Liver (tissue), 3 donors: Measurements from ENCODE around the gene CNMD.

Experiments
- FOXA1 ChIP-seq: IDR thresholded peaks from 2 replicates; pipeline ENCODE4 v1.6.1; 2016; ENCODE audit warnings: antibody characterized with exemption
- GABPA ChIP-seq, 2 donors: IDR thresholded peaks in 1 of 2; conservative IDR thresholded peaks in 1 of 2; 2 replicates each; pipeline ENCODE4 v1.6.1; 2016; ENCODE audit warnings: antibody characterized with exemption in 2 of 2, mild to moderate bottlenecking in 1 of 2, moderate library complexity in 1 of 2
- HNF4A ChIP-seq, 2 donors: conservative IDR thresholded peaks; 2 replicates each; pipeline ENCODE4 v1.6.1; 2016; ENCODE audit warnings: antibody characterized with exemption in 2 of 2, mild to moderate bottlenecking in 2 of 2
- JUND ChIP-seq, 2 donors: IDR thresholded peaks; 2 replicates each; pipeline ENCODE4 v1.6.1; 2016; ENCODE audit warnings: antibody characterized with exemption in 2 of 2
- NR2F2 ChIP-seq: IDR thresholded peaks from 2 replicates; pipeline ENCODE4 v1.6.1; 2016; ENCODE audit warnings: antibody characterized with exemption
- RAD21 ChIP-seq, 2 donors: IDR thresholded peaks; 2 replicates each; pipeline ENCODE4 v1.6.1; 2016; ENCODE audit warnings: antibody characterized with exemption in 2 of 2, mild to moderate bottlenecking in 2 of 2
- SP1 ChIP-seq: IDR thresholded peaks from 2 replicates; pipeline ENCODE4 v1.6.1; 2018; ENCODE audit warnings: antibody characterized with exemption, mild to moderate bottlenecking
- TAF1 ChIP-seq: conservative IDR thresholded peaks from 2 replicates; pipeline ENCODE4 v1.6.1; 2016; ENCODE audit warnings: antibody characterized with exemption, mild to moderate bottlenecking
- YY1 ChIP-seq: IDR thresholded peaks from 2 replicates; pipeline ENCODE4 v1.6.1; 2016; ENCODE audit warnings: antibody characterized with exemption, mild to moderate bottlenecking
- TF ChIP-seq, protein P1 (sequence below): IDR thresholded peaks from 2 replicates; pipeline ENCODE4 v1.6.1; 2016; ENCODE audit warnings: antibody characterized with exemption
- TF ChIP-seq, protein P2 (sequence below): fragments of 150-350 bp; IDR thresholded peaks from 2 replicates; pipeline ENCODE4 v1.5.1; 2017; ENCODE audit warnings: improper control_type of control experiment, low read depth, low read length; ENCODE audit not compliant: missing input control
- TF ChIP-seq, protein P3 (sequence below): IDR thresholded peaks from 2 replicates; pipeline ENCODE4 v1.6.1; 2016; ENCODE audit warnings: antibody characterized with exemption, mild to moderate bottlenecking
- TF ChIP-seq, protein P4 (sequence below): IDR thresholded peaks from 2 replicates; pipeline ENCODE4 v1.6.1; 2016; ENCODE audit warnings: antibody characterized with exemption
- donor health status: healthy.
- donor health status: healthy.

DNA sequence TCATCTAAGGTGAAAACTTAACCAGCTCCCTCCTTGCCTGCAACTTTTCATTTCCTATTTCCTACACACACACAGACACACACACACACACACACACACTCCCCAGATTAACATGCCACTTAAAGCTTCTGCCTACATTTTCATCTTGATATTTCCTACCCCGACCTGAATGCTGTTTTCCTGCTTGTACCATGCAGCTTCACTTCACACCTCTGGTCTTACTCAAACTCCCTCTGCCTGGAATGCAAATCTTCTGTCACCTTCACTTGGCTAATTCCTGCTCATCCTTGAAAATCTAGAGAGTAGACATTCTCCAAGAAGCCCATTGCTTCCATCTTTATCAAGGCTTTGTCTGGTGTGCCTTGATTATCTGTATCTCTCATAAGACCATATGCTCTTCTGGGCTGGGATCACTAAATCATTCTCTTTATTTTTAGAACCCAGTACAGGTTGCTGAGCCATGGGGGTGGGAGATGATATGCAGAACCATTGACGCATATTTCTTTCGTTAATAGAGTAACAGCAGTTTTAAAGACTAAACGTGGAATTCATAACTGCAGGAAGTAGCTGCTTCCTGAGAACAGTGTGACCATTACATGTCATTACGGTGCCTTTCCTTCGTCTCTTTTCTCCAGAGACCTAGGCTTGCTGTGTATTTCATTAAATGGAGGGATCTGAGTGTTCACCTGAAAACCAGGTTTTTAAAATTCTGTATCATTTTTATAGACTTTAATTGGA, 37.7 kb downstream of the CNMD start:
- TF ChIP-seq RAD21 (IDR thresholded peaks at IDR 0.05): no peak
- TF ChIP-seq, protein P1, sequence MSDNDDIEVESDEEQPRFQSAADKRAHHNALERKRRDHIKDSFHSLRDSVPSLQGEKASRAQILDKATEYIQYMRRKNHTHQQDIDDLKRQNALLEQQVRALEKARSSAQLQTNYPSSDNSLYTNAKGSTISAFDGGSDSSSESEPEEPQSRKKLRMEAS: no peak
- TF ChIP-seq, protein P2, sequence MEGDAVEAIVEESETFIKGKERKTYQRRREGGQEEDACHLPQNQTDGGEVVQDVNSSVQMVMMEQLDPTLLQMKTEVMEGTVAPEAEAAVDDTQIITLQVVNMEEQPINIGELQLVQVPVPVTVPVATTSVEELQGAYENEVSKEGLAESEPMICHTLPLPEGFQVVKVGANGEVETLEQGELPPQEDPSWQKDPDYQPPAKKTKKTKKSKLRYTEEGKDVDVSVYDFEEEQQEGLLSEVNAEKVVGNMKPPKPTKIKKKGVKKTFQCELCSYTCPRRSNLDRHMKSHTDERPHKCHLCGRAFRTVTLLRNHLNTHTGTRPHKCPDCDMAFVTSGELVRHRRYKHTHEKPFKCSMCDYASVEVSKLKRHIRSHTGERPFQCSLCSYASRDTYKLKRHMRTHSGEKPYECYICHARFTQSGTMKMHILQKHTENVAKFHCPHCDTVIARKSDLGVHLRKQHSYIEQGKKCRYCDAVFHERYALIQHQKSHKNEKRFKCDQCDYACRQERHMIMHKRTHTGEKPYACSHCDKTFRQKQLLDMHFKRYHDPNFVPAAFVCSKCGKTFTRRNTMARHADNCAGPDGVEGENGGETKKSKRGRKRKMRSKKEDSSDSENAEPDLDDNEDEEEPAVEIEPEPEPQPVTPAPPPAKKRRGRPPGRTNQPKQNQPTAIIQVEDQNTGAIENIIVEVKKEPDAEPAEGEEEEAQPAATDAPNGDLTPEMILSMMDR: no peak
- TF ChIP-seq YY1: no peak
- TF ChIP-seq NR2F2: no peak
- TF ChIP-seq, protein P3, sequence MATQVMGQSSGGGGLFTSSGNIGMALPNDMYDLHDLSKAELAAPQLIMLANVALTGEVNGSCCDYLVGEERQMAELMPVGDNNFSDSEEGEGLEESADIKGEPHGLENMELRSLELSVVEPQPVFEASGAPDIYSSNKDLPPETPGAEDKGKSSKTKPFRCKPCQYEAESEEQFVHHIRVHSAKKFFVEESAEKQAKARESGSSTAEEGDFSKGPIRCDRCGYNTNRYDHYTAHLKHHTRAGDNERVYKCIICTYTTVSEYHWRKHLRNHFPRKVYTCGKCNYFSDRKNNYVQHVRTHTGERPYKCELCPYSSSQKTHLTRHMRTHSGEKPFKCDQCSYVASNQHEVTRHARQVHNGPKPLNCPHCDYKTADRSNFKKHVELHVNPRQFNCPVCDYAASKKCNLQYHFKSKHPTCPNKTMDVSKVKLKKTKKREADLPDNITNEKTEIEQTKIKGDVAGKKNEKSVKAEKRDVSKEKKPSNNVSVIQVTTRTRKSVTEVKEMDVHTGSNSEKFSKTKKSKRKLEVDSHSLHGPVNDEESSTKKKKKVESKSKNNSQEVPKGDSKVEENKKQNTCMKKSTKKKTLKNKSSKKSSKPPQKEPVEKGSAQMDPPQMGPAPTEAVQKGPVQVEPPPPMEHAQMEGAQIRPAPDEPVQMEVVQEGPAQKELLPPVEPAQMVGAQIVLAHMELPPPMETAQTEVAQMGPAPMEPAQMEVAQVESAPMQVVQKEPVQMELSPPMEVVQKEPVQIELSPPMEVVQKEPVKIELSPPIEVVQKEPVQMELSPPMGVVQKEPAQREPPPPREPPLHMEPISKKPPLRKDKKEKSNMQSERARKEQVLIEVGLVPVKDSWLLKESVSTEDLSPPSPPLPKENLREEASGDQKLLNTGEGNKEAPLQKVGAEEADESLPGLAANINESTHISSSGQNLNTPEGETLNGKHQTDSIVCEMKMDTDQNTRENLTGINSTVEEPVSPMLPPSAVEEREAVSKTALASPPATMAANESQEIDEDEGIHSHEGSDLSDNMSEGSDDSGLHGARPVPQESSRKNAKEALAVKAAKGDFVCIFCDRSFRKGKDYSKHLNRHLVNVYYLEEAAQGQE: no peak
- no peak for TF ChIP-seq GABPA (IDR thresholded peaks at IDR 0.05 in 1 of 2, conservative IDR thresholded peaks at IDR 0.05 in 1 of 2)
- TF ChIP-seq HNF4A (conservative IDR thresholded peaks at IDR 0.05): no peak
- TF ChIP-seq, protein P4, sequence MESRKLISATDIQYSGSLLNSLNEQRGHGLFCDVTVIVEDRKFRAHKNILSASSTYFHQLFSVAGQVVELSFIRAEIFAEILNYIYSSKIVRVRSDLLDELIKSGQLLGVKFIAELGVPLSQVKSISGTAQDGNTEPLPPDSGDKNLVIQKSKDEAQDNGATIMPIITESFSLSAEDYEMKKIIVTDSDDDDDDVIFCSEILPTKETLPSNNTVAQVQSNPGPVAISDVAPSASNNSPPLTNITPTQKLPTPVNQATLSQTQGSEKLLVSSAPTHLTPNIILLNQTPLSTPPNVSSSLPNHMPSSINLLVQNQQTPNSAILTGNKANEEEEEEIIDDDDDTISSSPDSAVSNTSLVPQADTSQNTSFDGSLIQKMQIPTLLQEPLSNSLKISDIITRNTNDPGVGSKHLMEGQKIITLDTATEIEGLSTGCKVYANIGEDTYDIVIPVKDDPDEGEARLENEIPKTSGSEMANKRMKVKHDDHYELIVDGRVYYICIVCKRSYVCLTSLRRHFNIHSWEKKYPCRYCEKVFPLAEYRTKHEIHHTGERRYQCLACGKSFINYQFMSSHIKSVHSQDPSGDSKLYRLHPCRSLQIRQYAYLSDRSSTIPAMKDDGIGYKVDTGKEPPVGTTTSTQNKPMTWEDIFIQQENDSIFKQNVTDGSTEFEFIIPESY: no peak
- TF ChIP-seq FOXA1: no peak
- no peak for TF ChIP-seq JUND (IDR thresholded peaks at IDR 0.05)
- no peak for TF ChIP-seq TAF1
- no peak for TF ChIP-seq SP1
